PC-3 (cell line): ENCODE data around the gene CNTNAP2.

ENCODE experiments used
- EZH2 ChIP-seq: fragments of 300-600 bp; sonication (generic); IDR thresholded peaks from one replicate; pipeline ENCODE4 v1.6.1; 2017; ENCODE audit warnings: antibody characterized with exemption, mild to moderate bottlenecking, low read length; ENCODE audit not compliant: unreplicated experiment
- EZH2phosphoT487 ChIP-seq: fragments of 300-600 bp; sonication (generic); IDR thresholded peaks from 2 replicates; pipeline ENCODE4 v1.6.1; 2018; ENCODE audit warnings: mild to moderate bottlenecking, antibody characterized with exemption, low read length, borderline replicate concordance
- TF ChIP-seq, protein P1 (sequence below): fragments of 300-600 bp; sonication (generic); conservative IDR thresholded peaks from 2 replicates; pipeline ENCODE4 v1.5.1; 2017; ENCODE audit warnings: antibody characterized with exemption, low read depth, mild to moderate bottlenecking, low read length

DNA sequence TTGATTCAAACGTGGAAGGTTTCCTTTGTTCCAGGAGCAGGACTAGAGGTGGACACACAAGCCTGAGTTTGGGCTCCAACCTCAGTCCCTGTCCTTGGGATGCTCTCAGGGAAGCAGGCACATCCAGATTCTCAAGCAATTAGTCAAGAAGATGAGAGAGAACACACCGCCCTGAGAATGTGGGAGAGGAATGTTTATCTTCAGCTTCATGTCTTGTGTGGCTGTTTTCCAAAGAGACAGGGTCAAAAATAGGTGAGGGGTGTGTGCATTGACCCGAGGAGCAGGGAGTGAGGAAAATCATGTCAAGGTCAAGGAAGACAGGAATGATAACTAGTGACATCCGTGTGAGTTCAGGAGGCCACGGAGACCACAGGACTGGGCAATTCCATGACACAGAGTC, 2001.8 kb downstream of the CNTNAP2 start:
- TF ChIP-seq, protein P1, sequence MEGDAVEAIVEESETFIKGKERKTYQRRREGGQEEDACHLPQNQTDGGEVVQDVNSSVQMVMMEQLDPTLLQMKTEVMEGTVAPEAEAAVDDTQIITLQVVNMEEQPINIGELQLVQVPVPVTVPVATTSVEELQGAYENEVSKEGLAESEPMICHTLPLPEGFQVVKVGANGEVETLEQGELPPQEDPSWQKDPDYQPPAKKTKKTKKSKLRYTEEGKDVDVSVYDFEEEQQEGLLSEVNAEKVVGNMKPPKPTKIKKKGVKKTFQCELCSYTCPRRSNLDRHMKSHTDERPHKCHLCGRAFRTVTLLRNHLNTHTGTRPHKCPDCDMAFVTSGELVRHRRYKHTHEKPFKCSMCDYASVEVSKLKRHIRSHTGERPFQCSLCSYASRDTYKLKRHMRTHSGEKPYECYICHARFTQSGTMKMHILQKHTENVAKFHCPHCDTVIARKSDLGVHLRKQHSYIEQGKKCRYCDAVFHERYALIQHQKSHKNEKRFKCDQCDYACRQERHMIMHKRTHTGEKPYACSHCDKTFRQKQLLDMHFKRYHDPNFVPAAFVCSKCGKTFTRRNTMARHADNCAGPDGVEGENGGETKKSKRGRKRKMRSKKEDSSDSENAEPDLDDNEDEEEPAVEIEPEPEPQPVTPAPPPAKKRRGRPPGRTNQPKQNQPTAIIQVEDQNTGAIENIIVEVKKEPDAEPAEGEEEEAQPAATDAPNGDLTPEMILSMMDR = no peak
- TF ChIP-seq EZH2 = no peak
- no peak for TF ChIP-seq EZH2phosphoT487
